Measurements from ENCODE around the gene CENPP.

Gene CENPP

DNA sequence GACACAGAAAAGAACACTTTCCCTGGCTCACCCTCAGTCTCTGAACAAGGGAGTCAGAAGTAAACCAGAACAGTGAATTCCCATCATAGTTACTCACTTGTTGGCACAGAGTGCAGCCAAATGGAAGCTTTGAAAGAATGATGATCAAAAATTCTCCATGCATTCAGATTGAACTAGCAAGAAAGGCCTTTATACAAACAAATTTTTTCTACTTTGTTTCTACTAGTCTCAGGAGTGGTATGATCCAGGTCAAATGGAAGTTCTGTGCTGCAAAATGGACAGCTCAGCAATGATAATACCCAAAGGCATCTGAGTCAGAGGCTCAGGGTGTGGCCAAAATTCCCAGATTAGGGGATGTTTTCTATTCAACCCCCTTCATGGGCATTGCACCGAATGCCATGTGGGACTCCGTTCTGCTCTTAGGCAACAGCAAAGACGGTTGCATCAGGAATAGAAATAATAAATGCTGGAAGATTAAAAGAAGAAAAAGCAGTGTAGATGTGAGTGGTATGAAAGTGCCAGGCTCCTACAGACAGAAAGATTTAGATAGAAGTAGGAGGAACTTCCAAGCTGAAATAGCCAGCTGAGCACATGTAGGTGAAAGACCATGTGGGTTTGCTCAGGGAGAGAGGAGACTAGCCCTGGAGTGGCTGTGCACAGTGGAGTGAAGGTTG is 180.6 kb downstream of the CENPP start:
- Mint-ChIP-seq H3K36me3 (no peaks in the 10 kb centered on the region), H3K9me3 (no peaks in the 10 kb centered on the region), H3K4me3 (no peak overlapping the region), H3K27me3 (no peaks in the 10 kb centered on the region), H3K4me1 (peaks cover 9% of the 10 kb centered on the region), H3K27ac (no peak overlapping the region)
- ATAC-seq, result no peak

DNA sequence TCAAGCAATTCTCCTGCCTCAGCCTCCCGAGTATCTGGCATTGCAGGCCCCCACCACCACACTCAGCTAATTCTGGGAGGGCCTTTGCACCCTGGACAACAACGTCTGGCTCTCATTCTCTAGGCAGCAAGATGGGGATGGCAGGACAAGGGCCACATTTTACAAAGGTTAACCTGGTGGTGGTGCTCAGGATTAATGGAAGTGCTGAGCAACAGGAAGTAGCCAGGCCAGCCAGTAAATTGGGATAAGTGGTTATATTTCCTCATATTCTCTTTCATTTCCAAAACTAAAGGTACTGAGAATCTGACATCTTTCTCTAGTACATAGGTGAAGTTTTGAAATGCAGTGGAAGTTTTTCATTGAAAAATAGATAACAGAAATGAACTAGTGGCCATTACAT is 181.3 kb downstream of the CENPP start:
- Mint-ChIP-seq H3K4me1 (peaks cover 13% of the 10 kb centered on the region), H3K9me3 (no peaks in the 10 kb centered on the region)

DNA sequence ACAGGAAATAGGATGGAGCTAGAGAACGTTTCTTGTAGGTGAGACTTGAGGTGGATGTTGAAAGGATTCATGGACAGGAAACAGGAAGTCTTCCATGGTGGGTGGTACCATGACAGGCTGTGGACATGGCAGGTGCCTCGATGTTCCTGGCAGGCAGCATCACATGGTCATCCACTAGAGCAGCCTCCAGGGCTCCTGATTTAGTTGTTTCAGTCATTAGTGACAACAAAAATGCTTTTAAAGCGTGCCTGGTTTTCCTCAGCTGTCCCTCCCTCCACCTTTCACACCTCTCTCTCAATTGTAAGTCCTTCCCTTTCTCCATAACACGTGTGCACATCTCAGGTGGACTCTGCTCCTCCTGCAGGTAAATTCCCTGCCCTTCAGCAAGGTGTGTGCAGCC is 181.7 kb downstream of the CENPP start:
- Mint-ChIP-seq H3K4me1 (peaks cover 13% of the 10 kb centered on the region), H3K27me3 (no peaks in the 10 kb centered on the region), H3K36me3 (no peaks in the 10 kb centered on the region), H3K27ac (no peak overlapping the region), H3K4me3 (no peak overlapping the region), H3K9me3 (no peaks in the 10 kb centered on the region)
- ATAC-seq, result no peak

More for the DNA sequence above, 181.3 kb downstream of the CENPP start:
- no peak overlapping the region for H3K27ac Mint-ChIP-seq
- H3K27me3 Mint-ChIP-seq, result no peaks in the 10 kb centered on the region
- H3K36me3 Mint-ChIP-seq, result no peaks in the 10 kb centered on the region
- no peak for ATAC-seq
- H3K4me3 Mint-ChIP-seq, result no peak overlapping the region

DNA sequence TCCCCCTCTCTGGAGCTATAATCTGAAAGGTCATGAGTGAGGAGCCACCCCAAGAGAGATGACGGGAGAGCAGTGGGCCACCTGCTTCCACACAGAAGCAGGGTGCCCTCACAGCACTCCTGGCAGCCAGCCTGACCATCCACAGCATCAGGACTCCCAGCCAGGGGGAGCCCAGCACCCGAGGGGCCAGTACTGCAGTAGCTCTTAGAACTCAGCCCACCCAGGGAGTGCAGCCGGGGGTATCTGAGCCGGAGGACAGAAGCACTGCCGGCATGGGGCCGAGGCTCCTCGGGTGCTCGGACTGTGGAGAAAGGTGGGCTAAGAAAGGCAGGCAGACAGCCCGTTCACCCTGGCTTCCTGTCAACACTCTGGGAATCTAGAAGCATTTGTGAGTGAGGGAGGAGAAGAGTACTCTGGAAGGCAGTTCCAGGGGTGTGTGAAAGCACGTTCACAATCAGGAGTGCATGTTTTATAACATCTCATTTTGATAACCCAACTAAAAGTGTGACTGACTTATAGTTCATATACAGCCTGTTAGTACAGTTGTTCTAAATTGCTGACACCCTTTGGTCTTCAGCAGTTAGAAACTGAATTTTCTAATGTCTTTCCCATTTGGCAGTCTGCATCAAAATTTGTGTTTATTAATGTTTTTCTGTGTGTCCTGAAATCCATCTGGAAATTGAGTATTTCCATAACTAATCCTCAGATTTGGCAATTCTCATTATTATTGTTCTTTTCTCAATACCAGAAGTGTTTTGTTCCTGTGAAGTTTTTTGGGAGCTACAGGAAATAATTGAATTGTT is 182.5 kb downstream of the CENPP start:
- Mint-ChIP-seq H3K27ac (no peak overlapping the region), H3K27me3 (no peaks in the 10 kb centered on the region)
- no peak for ATAC-seq

DNA sequence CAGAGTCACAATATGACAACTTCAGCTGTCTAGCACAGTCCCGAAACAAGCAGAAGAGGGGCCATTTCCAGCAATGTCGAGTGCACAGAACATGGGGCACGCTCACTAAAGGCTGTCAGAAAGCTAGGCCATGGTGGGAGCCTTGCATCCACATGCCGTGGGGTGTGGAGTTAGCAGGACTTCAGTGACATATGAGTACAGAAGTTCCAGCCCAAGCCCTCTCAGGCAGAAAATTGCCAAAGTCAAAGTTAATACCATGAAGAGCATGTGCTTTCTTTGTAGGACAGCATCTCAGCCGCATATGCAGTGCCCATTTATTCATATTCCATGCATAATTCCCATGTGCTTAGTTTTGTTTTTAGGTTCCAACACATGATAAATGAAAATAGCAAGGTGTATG is 183.3 kb downstream of the CENPP start:
- Mint-ChIP-seq H3K4me3 (no peak overlapping the region), H3K4me1 (peaks cover 17% of the 10 kb centered on the region), H3K27me3 (no peaks in the 10 kb centered on the region), H3K27ac (no peak overlapping the region), H3K9me3 (no peaks in the 10 kb centered on the region), H3K36me3 (no peaks in the 10 kb centered on the region)
- ATAC-seq, result no peak

More for the DNA sequence above, 182.5 kb downstream of the CENPP start:
- Mint-ChIP-seq H3K9me3 (no peaks in the 10 kb centered on the region), H3K4me3 (no peak overlapping the region), H3K36me3 (no peaks in the 10 kb centered on the region), H3K4me1 (peaks cover 17% of the 10 kb centered on the region)

DNA sequence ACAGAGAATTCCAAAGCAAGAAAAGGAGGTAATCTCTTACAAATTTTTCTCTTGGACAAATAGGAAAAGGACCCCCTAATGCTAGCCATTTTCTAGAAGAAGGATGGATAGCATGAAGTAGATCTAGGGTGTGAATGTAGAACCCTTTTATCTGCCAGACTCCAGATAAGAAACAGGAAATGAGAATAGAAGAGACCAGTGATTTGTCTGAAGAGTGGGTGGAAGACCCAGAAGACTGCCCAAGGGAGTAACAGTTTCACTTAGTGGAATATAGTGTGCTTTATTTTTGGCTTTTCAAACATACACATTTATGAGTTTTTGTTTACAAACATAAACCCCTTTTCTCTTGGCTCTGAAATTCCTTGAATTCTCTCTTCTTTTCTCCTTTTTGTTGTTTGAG is 185.0 kb downstream of the CENPP start:
- no peak for ATAC-seq
- Mint-ChIP-seq H3K36me3 (no peaks in the 10 kb centered on the region), H3K27ac (no peak overlapping the region), H3K9me3 (no peaks in the 10 kb centered on the region), H3K27me3 (no peaks in the 10 kb centered on the region), H3K4me1 (peaks cover 17% of the 10 kb centered on the region), H3K4me3 (no peak overlapping the region)

DNA sequence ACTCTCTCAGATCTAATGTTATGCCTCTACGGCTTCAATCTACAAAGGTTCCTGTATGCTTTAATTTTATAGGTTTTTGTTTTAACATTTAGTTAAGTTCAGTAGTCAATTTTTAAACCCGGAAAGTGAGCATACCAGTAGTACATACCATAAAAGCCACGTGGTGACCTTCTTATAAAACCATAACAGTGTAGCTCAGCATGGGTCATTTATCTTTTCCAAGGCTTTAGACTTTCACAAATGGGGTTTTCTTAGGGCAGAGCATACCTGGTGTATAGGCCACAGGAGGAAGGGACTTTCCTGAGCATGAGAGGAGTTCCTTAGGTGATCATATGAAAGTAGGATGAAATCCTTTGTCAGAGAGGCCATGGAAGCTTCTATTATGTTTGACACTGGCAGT is 186.9 kb downstream of the CENPP start:
- Mint-ChIP-seq H3K4me1 (peaks cover 17% of the 10 kb centered on the region), H3K9me3 (no peaks in the 10 kb centered on the region), H3K27me3 (no peaks in the 10 kb centered on the region), H3K36me3 (no peaks in the 10 kb centered on the region), H3K4me3 (no peak overlapping the region), H3K27ac (no peak overlapping the region)
- ATAC-seq, result peak; percentile 55

DNA sequence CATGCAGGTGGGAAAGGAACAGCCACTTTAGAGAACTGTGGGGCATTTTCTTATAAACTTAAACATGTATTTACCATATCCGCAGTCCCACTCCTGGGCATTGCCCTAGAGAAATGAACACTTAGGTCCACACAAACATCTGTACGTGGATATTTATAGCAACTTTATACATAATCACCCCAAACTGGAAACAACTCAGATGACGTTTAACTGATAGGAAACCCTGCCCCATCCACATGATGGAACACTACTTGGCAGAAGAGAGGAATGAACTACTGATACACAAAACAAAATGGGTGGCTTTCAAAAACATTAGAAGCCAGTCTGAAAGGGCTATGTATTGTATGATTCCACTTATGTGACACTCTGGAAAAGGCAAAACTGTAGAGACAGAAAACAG is 187.6 kb downstream of the CENPP start:
- ATAC-seq, result no peak

DNA sequence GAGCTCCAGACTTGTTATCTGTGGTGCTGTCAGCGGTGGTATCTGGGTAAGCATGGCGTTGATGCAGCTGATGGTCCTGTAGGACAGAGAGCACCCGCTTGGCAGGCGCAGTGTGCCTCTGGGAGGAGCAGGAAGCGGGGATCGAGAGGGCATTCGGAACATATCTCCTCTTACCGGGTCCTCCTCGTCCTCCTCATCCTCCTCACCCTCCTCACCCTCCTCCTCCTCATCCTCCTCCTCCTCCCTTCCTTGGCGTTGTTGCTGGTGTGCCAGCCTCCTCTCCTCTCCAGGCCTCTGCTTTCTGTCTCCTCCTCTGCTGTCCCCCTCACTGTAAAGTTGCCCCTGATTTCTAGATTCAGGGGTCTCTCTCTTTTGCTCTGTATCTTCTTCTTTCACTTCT is 188.9 kb downstream of the CENPP start:
- H3K36me3 Mint-ChIP-seq, result no peaks in the 10 kb centered on the region
- ATAC-seq, result no peak
- no peak overlapping the region for H3K4me3 Mint-ChIP-seq
- H3K27ac Mint-ChIP-seq, result no peak overlapping the region
- no peaks in the 10 kb centered on the region for H3K27me3 Mint-ChIP-seq
- no peaks in the 10 kb centered on the region for H3K9me3 Mint-ChIP-seq
- peaks cover 17% of the 10 kb centered on the region for H3K4me1 Mint-ChIP-seq

More for the DNA sequence above, 187.6 kb downstream of the CENPP start:
- Mint-ChIP-seq H3K4me1 (peaks cover 17% of the 10 kb centered on the region), H3K27ac (no peak overlapping the region), H3K9me3 (no peaks in the 10 kb centered on the region), H3K36me3 (no peaks in the 10 kb centered on the region), H3K4me3 (no peak overlapping the region), H3K27me3 (no peaks in the 10 kb centered on the region)

DNA sequence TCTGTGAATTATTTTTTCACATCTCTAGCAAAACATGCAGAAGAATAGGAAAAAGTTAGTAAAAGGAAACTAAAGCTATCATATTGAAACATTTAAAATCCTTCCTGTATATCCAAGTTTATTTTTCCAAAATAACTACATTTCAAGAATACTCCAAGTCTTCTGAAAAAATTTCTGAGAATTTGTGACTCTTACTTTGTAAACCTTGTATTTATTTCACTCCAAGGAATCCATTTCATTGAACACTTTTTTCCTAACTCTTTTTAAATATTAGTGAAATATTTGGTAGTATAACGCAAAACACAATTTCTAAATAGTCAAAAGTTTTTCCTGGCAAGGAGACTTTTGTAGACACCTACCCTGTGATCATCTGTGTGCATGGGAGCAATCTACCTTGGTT is 190.8 kb downstream of the CENPP start:
- no peak overlapping the region for H3K4me3 Mint-ChIP-seq
- no peak overlapping the region for H3K27ac Mint-ChIP-seq
- no peak for ATAC-seq
- H3K4me1 Mint-ChIP-seq, result peaks cover 6% of the 10 kb centered on the region
- no peaks in the 10 kb centered on the region for H3K27me3 Mint-ChIP-seq
- H3K36me3 Mint-ChIP-seq, result no peaks in the 10 kb centered on the region
- no peaks in the 10 kb centered on the region for H3K9me3 Mint-ChIP-seq

DNA sequence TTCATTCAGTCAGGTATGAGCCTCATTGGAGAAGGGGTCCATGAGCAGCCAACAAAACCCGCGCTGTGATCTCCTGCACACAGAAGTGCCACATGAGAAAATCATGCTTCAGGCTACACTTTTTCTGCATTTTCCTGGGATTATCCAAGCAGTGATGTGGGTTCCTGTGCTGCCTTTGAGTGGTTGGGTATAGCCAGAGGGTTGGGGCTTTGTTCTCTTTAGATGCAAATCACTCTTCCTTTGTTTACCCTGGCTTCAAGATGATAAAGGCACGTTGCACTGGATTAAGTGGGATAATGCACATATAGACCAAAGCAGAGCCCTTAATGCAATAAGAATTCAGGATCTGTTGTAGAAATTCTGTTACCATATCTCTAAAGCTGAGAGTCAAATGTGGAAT is 191.3 kb downstream of the CENPP start:
- no peaks in the 10 kb centered on the region for H3K36me3 Mint-ChIP-seq
- peaks cover 4% of the 10 kb centered on the region for H3K4me1 Mint-ChIP-seq
- H3K27ac Mint-ChIP-seq, result no peak overlapping the region
- H3K4me3 Mint-ChIP-seq, result no peak overlapping the region
- H3K9me3 Mint-ChIP-seq, result no peaks in the 10 kb centered on the region
- no peak for ATAC-seq
- H3K27me3 Mint-ChIP-seq, result no peaks in the 10 kb centered on the region

DNA sequence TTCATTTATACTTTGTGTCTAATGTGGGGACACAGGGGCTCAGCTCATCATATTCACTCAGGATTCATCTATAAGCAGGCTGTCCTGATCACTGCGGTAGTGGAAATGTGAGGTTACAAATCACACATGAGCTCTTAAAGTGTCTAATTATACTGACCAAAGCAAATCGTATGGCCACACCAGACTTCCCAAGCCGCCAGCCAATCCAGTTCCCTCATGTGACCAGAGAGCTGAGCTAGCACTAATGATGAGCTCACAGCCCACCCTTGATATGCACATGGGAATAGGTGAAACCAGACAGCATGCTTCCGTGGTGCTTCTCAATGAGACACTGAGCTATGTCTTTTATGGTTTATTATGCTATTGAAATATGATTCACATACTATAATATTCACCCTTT is 192.4 kb downstream of the CENPP start:
- H3K27me3 Mint-ChIP-seq, result no peaks in the 10 kb centered on the region
- no peak overlapping the region for H3K4me3 Mint-ChIP-seq
- no peak overlapping the region for H3K27ac Mint-ChIP-seq
- H3K9me3 Mint-ChIP-seq, result no peaks in the 10 kb centered on the region
- no peaks in the 10 kb centered on the region for H3K36me3 Mint-ChIP-seq
- H3K4me1 Mint-ChIP-seq, result no peaks in the 10 kb centered on the region
- ATAC-seq, result no peak

DNA sequence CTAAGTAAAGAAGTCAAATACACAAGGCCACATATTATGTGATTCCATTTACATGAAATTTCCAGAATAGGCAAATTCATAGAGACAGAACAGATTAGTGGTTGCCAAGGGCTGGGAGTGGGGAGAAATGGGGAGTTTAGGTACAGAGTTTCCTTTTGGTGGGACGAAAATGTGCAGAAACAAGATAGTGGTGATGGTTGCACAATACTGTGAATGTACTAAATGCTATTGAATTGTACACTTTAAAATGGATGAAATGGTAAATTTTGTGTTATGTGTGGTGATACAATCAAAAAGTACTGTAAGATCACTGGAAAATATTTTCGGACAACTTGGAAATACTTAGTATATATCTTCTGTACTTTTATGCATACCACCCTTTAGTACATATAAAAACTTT is 195.1 kb downstream of the CENPP start:
- no peaks in the 10 kb centered on the region for H3K4me1 Mint-ChIP-seq
- H3K9me3 Mint-ChIP-seq, result no peaks in the 10 kb centered on the region
- H3K36me3 Mint-ChIP-seq, result no peaks in the 10 kb centered on the region
- no peak overlapping the region for H3K27ac Mint-ChIP-seq
- H3K27me3 Mint-ChIP-seq, result no peaks in the 10 kb centered on the region
- H3K4me3 Mint-ChIP-seq, result no peak overlapping the region
- ATAC-seq, result no peak

DNA sequence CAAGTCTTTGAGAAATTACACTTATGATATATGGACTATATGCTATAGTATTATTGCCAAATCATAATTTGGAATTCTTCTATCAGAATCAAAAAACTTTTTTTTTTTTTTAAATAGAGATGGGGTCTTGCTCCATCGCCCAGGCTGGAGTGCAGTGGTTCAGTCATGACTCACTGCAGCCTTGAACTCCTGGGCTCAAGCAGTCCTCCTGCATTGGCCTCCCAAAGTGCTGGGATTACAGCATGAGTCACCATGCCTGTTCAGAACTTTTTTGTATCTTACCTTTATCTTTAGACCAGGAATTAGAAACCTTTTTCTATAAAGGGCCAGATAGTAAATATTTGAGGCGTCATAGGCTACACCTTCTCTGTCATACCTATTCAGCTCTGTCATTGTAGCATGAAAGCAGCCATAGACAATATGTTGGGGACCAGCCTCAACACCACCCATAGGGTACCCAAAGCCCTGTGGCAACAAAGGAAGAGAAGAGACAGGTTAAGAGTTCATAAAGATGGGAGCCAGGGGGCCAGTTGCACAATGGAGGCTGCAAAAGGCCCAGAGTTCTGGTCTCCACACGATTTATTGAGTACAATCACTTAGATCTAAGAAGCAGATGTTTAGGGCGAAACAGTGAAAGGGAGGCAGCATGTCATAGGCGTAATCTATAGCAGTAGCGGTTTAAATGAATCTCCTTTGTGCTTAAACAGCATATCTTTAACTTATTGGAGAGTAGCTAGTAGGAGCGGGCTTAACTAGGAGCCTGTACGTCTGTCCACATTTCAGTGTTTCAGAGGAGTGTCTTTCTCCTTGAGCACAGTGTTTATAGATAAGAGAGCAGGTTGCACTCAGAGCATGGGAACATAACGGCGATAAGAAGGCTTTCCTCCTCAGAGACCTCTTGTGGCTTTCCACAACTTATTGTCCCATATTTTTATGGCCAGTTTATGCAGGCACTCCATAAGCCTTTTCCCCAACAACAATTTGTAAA is 197.5 kb downstream of the CENPP start:
- H3K27ac Mint-ChIP-seq, result no peak overlapping the region
- H3K4me1 Mint-ChIP-seq, result no peaks in the 10 kb centered on the region
- no peaks in the 10 kb centered on the region for H3K27me3 Mint-ChIP-seq
- no peak for ATAC-seq
- no peak overlapping the region for H3K4me3 Mint-ChIP-seq
- H3K36me3 Mint-ChIP-seq, result no peaks in the 10 kb centered on the region
- no peaks in the 10 kb centered on the region for H3K9me3 Mint-ChIP-seq

DNA sequence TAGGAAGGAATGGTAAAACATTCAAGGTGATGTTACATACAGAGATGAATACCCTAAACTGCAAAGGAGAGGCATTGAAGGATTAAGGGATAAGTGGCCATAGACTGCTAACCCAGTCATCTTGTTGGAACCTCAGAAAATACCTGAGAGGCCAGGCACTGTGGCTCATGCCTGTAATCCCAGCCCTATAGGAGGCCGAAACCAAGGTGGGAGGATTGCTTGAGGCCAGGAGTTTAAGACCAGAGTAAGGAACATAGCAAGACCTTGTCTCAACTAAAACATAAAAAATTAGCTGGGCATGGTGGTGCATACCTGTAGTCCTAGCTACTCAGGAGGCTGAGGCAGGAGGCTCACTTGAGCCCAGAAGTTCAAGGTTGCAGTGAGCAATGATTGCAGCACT is 199.1 kb downstream of the CENPP start:
- H3K9me3 Mint-ChIP-seq, result no peaks in the 10 kb centered on the region
- no peaks in the 10 kb centered on the region for H3K27me3 Mint-ChIP-seq
- H3K27ac Mint-ChIP-seq, result no peak overlapping the region
- no peaks in the 10 kb centered on the region for H3K36me3 Mint-ChIP-seq
- no peak overlapping the region for H3K4me3 Mint-ChIP-seq
- no peaks in the 10 kb centered on the region for H3K4me1 Mint-ChIP-seq
- ATAC-seq, result no peak

Data from stimulated activated memory B cell treated with anti-CD40 and anti-IgM and Interleukin-4, amounts not matched to agents 10 μg/mL and 1 μg/mL and 100 μg/mL, for 72 hours (primary cell).